Measurements from ENCODE around the gene TOPORS. TPM values are rescaled to one million over a fixed set of nuclear protein-coding genes. Genes with fewer than 3 reads are reported as not detected.

Gene TOPORS
- 24.0 and 43.7 TPM in 2 replicates for total RNA-seq

DNA sequence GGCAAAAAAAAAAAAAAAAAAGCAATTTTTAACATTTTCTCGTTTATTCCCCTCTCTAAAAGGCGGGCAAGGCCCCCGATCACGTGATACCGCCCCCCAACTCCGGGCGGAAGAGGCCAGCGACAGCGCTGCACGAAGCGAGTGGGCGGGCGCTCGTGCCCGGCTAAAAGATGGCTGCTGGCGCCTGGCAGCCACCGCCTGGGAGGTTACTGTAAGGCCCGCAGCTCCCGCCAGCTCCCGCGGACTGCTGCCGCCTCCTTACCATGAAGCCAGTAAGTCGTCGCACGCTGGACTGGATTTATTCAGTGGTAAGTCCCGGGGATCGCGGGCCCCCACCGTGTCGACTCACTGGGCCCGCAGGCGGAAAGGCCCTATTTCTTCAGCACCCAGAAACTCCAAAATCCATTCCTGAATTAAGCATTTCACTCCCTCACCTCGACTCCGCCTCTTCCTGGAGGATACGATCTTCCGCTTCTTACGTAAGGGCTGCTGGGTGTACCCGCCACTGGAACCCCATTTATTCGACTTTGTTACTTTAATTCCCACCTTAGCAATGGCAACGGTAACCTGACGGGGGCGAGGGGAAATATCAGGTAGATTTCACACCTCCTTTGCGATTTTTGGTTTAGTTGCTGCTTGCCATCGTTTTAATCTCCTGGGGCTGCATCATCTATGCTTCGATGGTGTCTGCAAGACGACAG lies at the start of gene TOPORS, which contains the start of gene SMIM27:
Gene TOPORS (minus strand): TSS at position 415 of the 701 bp plus-strand sequence. CDS start 150 bp downstream, at position 265.
Gene SMIM27 (plus strand): TSS at position 156 of the 701 bp plus-strand sequence. CDS start 108 bp downstream, at position 264.

DNA sequence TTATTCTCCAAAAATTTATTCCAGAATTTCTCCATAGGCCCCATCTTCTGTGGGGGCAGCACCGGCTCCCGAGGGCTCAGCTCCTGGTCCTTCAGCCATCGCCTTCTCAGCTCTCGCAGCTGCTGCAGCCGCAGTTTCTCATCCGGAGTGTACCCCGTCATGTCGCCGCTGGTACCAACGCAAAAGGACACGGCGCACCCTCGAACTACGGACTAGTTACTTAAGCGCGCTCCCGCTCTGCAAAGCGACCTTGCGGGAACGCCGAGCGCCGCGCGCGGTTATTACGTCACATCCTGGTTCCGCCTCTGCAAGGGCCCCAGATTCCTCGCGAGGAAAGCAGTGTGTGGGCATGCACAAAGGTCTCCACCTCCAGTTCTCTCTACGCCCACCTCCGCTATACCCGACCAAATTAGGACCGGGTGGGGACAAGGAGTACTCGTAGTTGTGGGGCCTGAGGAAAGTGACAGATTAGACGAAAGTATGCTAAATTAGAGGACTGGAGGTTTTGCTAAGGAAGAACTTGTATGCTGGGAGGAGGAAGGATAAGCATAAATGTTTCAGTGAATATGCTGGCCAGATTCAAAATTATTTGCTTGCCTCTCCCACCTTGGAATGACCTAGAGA lies 20.6 kb upstream of the TOPORS start, which contains the start of gene NDUFB6:
Gene NDUFB6 (minus strand): TSS at position 260 of the 624 bp plus-strand sequence. CDS start 99 bp downstream, at position 161.

DNA sequence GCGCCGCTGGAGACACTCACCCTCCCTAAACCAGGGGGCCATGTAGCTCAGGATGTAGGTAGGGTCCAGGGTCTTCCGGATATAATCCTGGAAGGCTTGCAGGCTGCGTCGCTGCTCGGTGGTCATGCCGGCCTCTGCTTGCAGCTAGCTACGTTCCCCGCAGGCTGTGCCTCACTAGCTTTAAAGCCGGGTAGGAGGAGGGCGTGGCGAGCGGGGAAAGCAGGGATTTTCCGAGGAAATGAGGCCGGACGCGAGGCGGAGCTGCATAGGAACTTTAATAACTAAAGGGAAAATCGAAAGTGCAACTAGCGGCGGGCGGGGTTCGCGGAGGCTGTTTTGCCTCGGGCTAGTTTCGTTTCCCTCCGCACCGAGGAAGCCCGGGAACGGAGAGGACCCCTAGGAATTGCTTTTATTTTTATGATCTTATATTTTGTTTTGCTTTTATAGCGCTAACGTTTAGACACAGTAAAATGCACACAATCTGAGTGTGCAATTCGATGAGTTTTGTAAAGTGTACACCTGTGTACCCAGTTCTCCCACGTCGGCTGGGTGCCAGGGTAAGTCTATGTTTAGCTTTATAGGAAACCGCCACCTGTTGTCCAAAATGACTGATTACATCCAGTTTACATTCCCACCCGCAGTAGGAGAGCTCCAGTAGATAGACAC lies 26.2 kb downstream of the TOPORS start, which contains the start of gene RIGI:
Gene RIGI (minus strand): TSS at position 156 of the 666 bp plus-strand sequence. CDS start 30 bp downstream, at position 126.

Other genes with a start within 250 kb of the TOPORS start
- gene ACO1, start 167.9 kb downstream of the TOPORS start, total RNA-seq: 16.0 and 64.8 TPM in 2 replicates
- 18.9 and 36.2 TPM in 2 replicates for gene RIGI, start 26.4 kb downstream of the TOPORS start, total RNA-seq
- gene SMIM27, start 259 bp downstream of the TOPORS start, total RNA-seq: 1.8 and 3.6 TPM in 2 replicates
- 36.1 and 49.3 TPM in 2 replicates for gene NDUFB6, start 20.6 kb upstream of the TOPORS start, total RNA-seq
- gene TAF1L, start 83.1 kb upstream of the TOPORS start, total RNA-seq: under 0.01 TPM in 1 of 2 replicates, not detected in the other
- gene TMEM215, start 231.0 kb upstream of the TOPORS start, total RNA-seq: not detected in 2 replicates

All from bladder microvascular endothelial cell (primary cell).